ENCODE data around the gene MUC13.

DNA sequence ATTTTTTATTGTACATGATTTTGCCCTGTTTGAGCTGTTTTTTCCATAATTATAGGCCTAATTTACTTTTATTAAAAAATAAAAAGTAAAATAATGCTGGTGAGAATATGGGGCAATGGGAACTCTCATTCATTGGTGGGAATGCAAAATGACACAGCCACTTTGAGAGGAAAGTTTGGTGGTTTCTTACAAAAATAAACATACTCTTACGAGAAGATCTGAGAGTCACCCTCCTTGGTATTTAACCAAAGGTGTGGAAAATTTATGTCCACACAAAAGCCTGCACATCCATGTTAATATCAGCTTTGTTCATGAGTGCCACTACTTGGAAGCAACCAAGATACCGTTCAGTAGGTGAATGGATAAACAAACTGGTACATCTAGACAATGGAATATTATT, 9.8 kb downstream of the MUC13 start:
- TF ChIP-seq CTCF (IDR thresholded peaks at IDR 0.05) (no peak), RARB (CRISPR knock-in tag; IDR thresholded peaks at IDR 0.05) (no peak), KDM5A (IDR thresholded peaks at IDR 0.05) (no peak), FOSL2 (IDR thresholded peaks at IDR 0.05) (no peak), FOSL2 (CRISPR knock-in tag; IDR thresholded peaks at IDR 0.05) (no peak), CEBPB (IDR thresholded peaks at IDR 0.05) (no peak), HOXB13 (CRISPR knock-in tag; IDR thresholded peaks at IDR 0.05; ENCODE audit: low read depth) (no peak), ELK1 (IDR thresholded peaks at IDR 0.05; ENCODE audit: low read depth, low read length) (no peak), ESRRA (IDR thresholded peaks at IDR 0.05; ENCODE audit: borderline replicate concordance, low read length) (no peak), GATA3 (IDR thresholded peaks at IDR 0.05; ENCODE audit: borderline replicate concordance) (no peak), EP300 (IDR thresholded peaks at IDR 0.05) (no peak), RAD21 (conservative IDR thresholded peaks at IDR 0.05 in 1 of 2, IDR thresholded peaks at IDR 0.05 in 1 of 2) (no peak)
- TF ChIP-seq, protein P1, sequence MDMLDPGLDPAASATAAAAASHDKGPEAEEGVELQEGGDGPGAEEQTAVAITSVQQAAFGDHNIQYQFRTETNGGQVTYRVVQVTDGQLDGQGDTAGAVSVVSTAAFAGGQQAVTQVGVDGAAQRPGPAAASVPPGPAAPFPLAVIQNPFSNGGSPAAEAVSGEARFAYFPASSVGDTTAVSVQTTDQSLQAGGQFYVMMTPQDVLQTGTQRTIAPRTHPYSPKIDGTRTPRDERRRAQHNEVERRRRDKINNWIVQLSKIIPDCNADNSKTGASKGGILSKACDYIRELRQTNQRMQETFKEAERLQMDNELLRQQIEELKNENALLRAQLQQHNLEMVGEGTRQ (IDR thresholded peaks at IDR 0.05): no peak
